Esophagus muscularis mucosa (tissue), 4 donors: ENCODE data around the gene MAP3K9. TPM values are rescaled to one million over a fixed set of nuclear protein-coding genes. Genes with fewer than 3 reads are reported as not detected.

ENCODE experiments used
- DNase-seq: peaks from one replicate; pipeline ENCODE4 v3.0.0-alpha.2; 2017; ENCODE audit errors: extremely low spot score
- H3K27ac ChIP-seq, 4 donors: fragments of 200-600 bp; sonication (generic); replicated peaks in 1 of 4; 1 replicate in 3 of 4; 2 replicates in 1 of 4; pipeline ENCODE4 v1.5.1; 2016 to 2019; ENCODE audit warnings: mild to moderate bottlenecking in 1 of 4
- H3K27me3 ChIP-seq, 4 donors: fragments of 200-600 bp; sonication (generic); one replicate each; pipeline versions ENCODE4 v1.5.1 to v1.6.0; 2016 to 2019
- H3K36me3 ChIP-seq, 4 donors: fragments of 200-600 bp; sonication (generic); one replicate each; pipeline ENCODE4 v1.5.1; 2016 to 2019
- H3K4me1 ChIP-seq, 4 donors: fragments of 200-600 bp; sonication (generic); one replicate each; pipeline ENCODE4 v1.5.1; 2016 to 2019
- H3K4me3 ChIP-seq, 4 donors: fragments of 200-600 bp; sonication (generic); 1 replicate in 2 of 4; 2 replicates in 2 of 4; pipeline ENCODE4 v1.5.1; 2016 to 2019; ENCODE audit warnings: mild to moderate bottlenecking in 4 of 4, moderate library complexity in 1 of 4
- H3K9me3 ChIP-seq, 4 donors: fragments of 200-600 bp; sonication (generic); 1 replicate in 3 of 4; 2 replicates in 1 of 4; pipeline ENCODE4 v1.5.1; 2016 to 2019
- EP300 ChIP-seq: sonication (generic); formaldehyde crosslinking; IDR thresholded peaks from one replicate; pipeline ENCODE4 v1.6.1; 2017; ENCODE audit warnings: antibody characterized with exemption
- POLR2A ChIP-seq: fragments of 450-650 bp; IDR thresholded peaks from one replicate; pipeline ENCODE4 v1.6.1; 2017; ENCODE audit warnings: antibody characterized with exemption, moderate library complexity, mild to moderate bottlenecking, low read depth
- POLR2AphosphoS5 ChIP-seq, 2 donors: sonication (generic); formaldehyde crosslinking; IDR thresholded peaks; one replicate each; pipeline ENCODE4 v1.6.1; 2017; ENCODE audit warnings: antibody characterized with exemption in 2 of 2
- WGBS: methylation state at CpG from one replicate; pipeline ENCODE4 v1.1.5; 2018; 5-methylcytosine and 5-hydroxymethylcytosine counted together
- intact Hi-C: fragments of 100-400 bp; cut with DNase I; formaldehyde crosslinking; loops from one replicate; pipeline ENCODE4 v1.15.1; 2023
- total RNA-seq, 4 donors: library from RNA; depleted of rRNA; stranded (reverse); fragments of >200 nt; gene quantifications; one replicate each; pipeline versions ENCODE4 v1.1.0 to v1.2.1, GENCODE V29; 2016
- TF ChIP-seq, protein P1 (sequence below), 3 experiments: fragments of 200-600 bp in 2 of 3; fragments of 450-650 bp in 1 of 3; sonication (generic) in 2 of 3; IDR thresholded peaks; one replicate each; pipeline ENCODE4 v1.5.1; 2017 to 2019; ENCODE audit warnings: antibody characterized with exemption in 3 of 3, mild to moderate bottlenecking in 2 of 3, moderate library complexity in 1 of 3

MAP3K9 gene
- total RNA-seq, 4 donors from 2014 or later: 0.83 to 3.3 (median 1.8) TPM

DNA sequence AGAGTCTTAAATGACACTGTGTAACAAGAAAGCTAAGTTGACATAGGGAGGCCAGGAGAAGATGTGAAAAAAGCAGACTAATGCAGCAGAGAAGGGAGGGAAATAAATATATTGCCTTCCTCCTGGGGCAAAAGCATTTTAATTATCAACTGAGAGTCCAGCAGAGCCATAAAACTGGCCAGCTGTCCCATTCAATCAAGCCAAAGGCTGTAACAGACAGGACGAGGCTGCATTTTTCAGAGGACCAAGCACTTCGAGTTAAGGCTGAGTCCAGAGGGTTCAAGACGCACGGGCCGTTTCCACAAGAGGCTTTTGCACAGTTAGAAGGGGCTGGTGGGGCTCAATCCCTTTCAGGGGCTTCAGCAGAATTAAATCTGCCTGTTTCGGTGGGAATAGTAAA lies 20.4 kb downstream of the MAP3K9 start:
- H3K4me3 ChIP-seq: no peak overlapping the region
- H3K9me3 ChIP-seq: no peaks in the 10 kb centered on the region
- DNase-seq: no peak
- no peak overlapping the region for H3K27ac ChIP-seq
- intact Hi-C loops: no loop called here
- 83% methylated on average over 6 of the region's 6 CpGs for WGBS
- no peaks in the 10 kb centered on the region for H3K36me3 ChIP-seq
- H3K27me3 ChIP-seq: no peaks in the 10 kb centered on the region
- H3K4me1 ChIP-seq: peaks cover 0 to 7% (median 0%) of the 10 kb centered on the region in 4 donors
- TF ChIP-seq, protein P1, sequence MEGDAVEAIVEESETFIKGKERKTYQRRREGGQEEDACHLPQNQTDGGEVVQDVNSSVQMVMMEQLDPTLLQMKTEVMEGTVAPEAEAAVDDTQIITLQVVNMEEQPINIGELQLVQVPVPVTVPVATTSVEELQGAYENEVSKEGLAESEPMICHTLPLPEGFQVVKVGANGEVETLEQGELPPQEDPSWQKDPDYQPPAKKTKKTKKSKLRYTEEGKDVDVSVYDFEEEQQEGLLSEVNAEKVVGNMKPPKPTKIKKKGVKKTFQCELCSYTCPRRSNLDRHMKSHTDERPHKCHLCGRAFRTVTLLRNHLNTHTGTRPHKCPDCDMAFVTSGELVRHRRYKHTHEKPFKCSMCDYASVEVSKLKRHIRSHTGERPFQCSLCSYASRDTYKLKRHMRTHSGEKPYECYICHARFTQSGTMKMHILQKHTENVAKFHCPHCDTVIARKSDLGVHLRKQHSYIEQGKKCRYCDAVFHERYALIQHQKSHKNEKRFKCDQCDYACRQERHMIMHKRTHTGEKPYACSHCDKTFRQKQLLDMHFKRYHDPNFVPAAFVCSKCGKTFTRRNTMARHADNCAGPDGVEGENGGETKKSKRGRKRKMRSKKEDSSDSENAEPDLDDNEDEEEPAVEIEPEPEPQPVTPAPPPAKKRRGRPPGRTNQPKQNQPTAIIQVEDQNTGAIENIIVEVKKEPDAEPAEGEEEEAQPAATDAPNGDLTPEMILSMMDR (IDR thresholded peaks at IDR 0.05): no peak
- TF ChIP-seq POLR2A (no peak), POLR2AphosphoS5 (IDR thresholded peaks at IDR 0.05) (no peak), EP300 (no peak)

DNA sequence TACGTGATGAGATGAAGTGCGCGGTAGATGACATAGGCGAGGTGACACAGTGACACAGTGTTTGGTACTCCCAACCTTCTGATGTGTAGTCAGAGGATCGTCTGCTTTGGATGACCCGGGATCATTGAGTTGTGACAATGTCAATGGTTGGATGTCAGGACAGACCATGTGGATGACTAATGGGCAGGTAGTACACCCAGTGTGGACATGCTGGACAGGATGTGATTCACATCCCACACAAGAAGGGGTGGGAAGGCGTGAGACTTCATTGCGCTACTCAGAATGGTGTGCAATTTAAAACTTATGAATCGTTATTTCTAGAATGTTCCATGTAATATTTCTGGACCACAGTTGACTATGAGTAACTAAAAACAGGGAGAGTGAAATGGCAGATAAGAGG lies 23.8 kb downstream of the MAP3K9 start:
- H3K4me1 ChIP-seq: peaks cover 0 to 7% (median 0%) of the 10 kb centered on the region in 4 donors
- H3K4me3 ChIP-seq: no peak overlapping the region
- H3K27ac ChIP-seq: no peak overlapping the region
- TF ChIP-seq, protein P1 (IDR thresholded peaks at IDR 0.05): no peak
- H3K9me3 ChIP-seq: no peaks in the 10 kb centered on the region
- 94% methylated on average over 9 of the region's 9 CpGs for WGBS
- H3K36me3 ChIP-seq: no peaks in the 10 kb centered on the region
- intact Hi-C loops: no loop called here
- H3K27me3 ChIP-seq: no peaks in the 10 kb centered on the region
- no peak for DNase-seq

DNA sequence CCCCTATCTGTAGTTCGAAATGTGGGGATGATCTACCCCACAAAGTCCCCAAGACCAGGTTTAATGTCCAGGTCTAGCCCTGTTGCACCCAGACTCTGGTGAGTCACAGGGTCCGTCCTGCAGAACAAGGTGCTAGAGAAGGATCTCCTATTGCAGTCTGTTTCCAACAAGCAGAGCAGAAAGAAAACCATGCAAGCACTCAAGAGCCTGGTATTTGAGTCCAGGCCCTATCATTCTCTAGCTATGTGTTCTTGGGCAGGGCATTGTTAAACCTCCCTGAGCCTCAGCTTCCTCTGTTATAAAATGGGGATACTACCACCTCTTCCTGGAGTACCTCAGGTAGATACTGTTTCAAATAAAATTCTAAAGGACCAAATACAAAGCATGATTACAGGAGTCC lies 24.4 kb downstream of the MAP3K9 start:
- H3K27me3 ChIP-seq: no peaks in the 10 kb centered on the region
- DNase-seq: no peak
- no peak overlapping the region for H3K27ac ChIP-seq
- no peaks in the 10 kb centered on the region for H3K9me3 ChIP-seq
- no peak overlapping the region for H3K4me3 ChIP-seq
- H3K36me3 ChIP-seq: no peaks in the 10 kb centered on the region
- no peak for TF ChIP-seq POLR2A
- intact Hi-C loops: no loop called here
- H3K4me1 ChIP-seq: peaks cover 0 to 9% (median 1%) of the 10 kb centered on the region in 4 donors
- 44% methylated on average over 1 of the region's 2 CpGs for WGBS

DNA sequence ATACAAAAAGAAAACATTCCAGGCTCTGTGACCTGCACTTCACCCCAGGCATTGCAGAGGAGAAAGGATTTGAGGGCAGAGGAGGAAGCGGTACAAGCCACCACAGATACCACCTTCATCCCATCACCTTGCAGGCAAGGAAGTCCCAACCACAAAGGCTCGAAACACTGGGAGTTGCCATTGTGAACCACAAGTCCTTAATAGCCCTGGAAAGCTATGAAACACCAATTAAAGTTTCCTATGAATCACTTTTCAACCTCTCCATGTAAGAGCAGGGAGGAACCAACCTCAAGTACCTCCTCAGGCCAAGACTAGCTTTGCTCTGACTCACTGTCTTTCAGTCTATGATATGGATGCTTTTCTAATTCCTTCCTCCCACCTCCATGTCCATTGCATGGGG lies 27.0 kb downstream of the MAP3K9 start:
- peaks cover 0 to 8% (median 2%) of the 10 kb centered on the region in 4 donors for H3K4me1 ChIP-seq
- intact Hi-C loops: no loop called here
- H3K27ac ChIP-seq: no peak overlapping the region
- no peaks in the 10 kb centered on the region for H3K36me3 ChIP-seq
- no peaks in the 10 kb centered on the region for H3K9me3 ChIP-seq
- TF ChIP-seq POLR2AphosphoS5 (IDR thresholded peaks at IDR 0.05) (no peak), POLR2A (no peak)
- TF ChIP-seq, protein P1 (IDR thresholded peaks at IDR 0.05): no peak
- no peak for DNase-seq
- WGBS: 70% methylated on average over 2 of the region's 2 CpGs
- H3K27me3 ChIP-seq: no peaks in the 10 kb centered on the region
- H3K4me3 ChIP-seq: no peak overlapping the region

DNA sequence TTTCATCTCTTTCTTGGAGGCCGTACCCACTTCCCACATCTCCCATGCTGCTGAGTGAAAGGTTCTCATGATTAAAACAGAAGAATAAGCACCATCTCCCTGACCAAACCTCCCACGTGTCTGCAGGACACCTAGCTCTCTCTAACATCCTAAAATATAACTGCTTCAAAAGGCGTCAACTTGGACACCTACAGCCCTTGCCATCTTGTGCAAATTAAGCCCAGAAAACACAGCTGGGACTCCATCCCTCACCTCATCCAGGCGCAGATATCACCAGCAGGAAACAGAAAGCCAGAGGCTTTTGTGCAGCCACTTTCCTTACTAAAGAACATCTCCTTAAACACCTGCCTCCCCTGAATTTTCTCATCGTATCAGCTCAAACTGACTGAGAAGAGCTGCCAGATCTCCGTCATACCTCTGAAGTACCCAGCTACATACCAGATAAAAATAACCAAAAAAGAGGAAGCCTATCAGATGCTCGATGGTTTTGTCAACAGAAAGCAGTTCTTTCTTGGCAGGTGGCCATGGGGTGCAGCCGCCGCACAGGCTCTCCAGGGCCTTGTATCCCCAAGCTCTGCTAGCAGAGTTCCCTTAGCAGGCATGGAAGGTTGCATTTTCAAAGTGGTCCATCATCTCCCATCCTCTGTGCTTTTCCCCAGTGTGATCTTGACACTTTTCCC lies 28.8 kb downstream of the MAP3K9 start:
- H3K4me3 ChIP-seq: no peak overlapping the region
- DNase-seq: no peak
- no peaks in the 10 kb centered on the region for H3K9me3 ChIP-seq
- intact Hi-C loops: no loop called here
- no peaks in the 10 kb centered on the region for H3K27me3 ChIP-seq
- TF ChIP-seq POLR2AphosphoS5 (IDR thresholded peaks at IDR 0.05) (no peak), EP300 (no peak), POLR2A (no peak)
- TF ChIP-seq, protein P1 (IDR thresholded peaks at IDR 0.05): no peak
- peaks cover 0 to 8% (median 2%) of the 10 kb centered on the region in 4 donors for H3K4me1 ChIP-seq
- H3K36me3 ChIP-seq: no peaks in the 10 kb centered on the region
- WGBS: 71% methylated on average over 9 of the region's 9 CpGs
- no peak overlapping the region for H3K27ac ChIP-seq
